HL-60 (cell line): ENCODE measurements around the gene RBBP4.
A peak's percentile ranks its signal among the peaks of the same experiment; 100 is the strongest.
"Not testable (repeated sequence)": the region's sequence is repeated elsewhere in the genome, so short reads cannot be mapped to it uniquely, and the experiment has no call there.

ENCODE experiments used
- DNase-seq, 2 experiments: peaks; one replicate each; pipeline ENCODE4 v3.0.0-alpha.2; 2010 to 2020; ENCODE audit warnings: low read depth in 1 of 2, low spot score in 1 of 2
- H3K27ac ChIP-seq: fragments of 250-450 bp; sonication (Bioruptor Pico); replicated peaks from 2 replicates; pipeline ENCODE4 v1.5.1; 2020; ENCODE audit warnings: mild to moderate bottlenecking, moderate library complexity
- H3K27me3 ChIP-seq: fragments of 250-450 bp; sonication (Bioruptor Pico); 2 replicates; pipeline ENCODE4 v1.5.1; 2021; ENCODE audit warnings: mild to moderate bottlenecking, moderate library complexity; ENCODE audit not compliant: insufficient read depth, poor library complexity, severe bottlenecking
- H3K4me3 ChIP-seq: replicated peaks from 2 replicates; pipeline ENCODE4 v1.5.1; 2011; ENCODE audit warnings: mild to moderate bottlenecking, control low read depth, low read length; ENCODE audit not compliant: insufficient read depth
- GABPA ChIP-seq: IDR thresholded peaks from 2 replicates; pipeline ENCODE4 v1.6.1; 2012; ENCODE audit warnings: low read depth
- POLR2AphosphoS5 ChIP-seq: IDR thresholded peaks from 2 replicates; pipeline ENCODE4 v1.6.1; 2012; ENCODE audit warnings: low read depth
- SPI1 ChIP-seq: IDR thresholded peaks from 2 replicates; pipeline ENCODE4 v1.6.1; 2012; ENCODE audit warnings: low read depth, mild to moderate bottlenecking, borderline replicate concordance
- TF ChIP-seq, protein P1 (sequence below): IDR thresholded peaks from one replicate; pipeline ENCODE4 v1.5.1; 2011; ENCODE audit warnings: low read length, control low read depth, inconsistent platforms; ENCODE audit not compliant: insufficient read depth
- TF ChIP-seq, protein P2 (sequence below): IDR thresholded peaks from 2 replicates; pipeline ENCODE4 v1.6.1; 2012; ENCODE audit warnings: low read depth; ENCODE audit not compliant: insufficient replicate concordance

The RBBP4 gene

DNA sequence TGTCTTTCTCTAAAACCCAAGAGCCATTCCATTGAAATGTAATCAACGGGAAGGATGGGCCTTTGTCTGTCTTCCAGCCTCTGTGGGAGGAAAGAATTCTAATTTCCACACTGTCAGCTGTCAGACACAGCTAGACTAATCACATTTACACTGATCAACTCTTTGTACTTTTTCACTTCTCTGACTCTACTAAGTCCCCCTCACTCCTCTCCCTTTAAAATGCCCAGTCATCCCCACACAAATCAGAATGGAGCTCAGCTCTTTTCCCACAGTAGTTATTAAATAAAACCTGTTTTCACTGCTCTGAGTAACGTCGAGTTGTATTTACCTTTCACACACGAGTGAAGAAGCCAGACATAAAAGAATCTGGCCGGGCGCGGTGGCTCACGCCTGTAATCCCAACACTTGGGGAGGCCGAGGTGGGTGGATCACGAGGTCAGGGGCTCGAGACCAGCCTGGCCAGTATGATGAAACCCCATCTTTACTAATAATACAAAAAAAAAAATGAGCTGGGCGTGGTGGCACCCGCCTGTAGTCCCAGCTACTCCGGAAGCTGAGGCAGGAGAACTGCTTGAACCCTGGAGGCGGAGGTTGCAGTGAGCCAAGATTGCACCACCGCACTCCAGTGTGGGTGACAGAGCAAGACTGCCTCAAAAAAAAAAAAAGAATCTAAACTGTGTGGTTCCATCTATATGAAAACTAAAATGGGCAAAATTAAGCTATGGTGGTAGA is 13.9 kb upstream of the RBBP4 start:
- no peak overlapping the region for H3K4me3 ChIP-seq
- no peak for TF ChIP-seq POLR2AphosphoS5
- no peak for TF ChIP-seq GABPA
- TF ChIP-seq, protein P1, sequence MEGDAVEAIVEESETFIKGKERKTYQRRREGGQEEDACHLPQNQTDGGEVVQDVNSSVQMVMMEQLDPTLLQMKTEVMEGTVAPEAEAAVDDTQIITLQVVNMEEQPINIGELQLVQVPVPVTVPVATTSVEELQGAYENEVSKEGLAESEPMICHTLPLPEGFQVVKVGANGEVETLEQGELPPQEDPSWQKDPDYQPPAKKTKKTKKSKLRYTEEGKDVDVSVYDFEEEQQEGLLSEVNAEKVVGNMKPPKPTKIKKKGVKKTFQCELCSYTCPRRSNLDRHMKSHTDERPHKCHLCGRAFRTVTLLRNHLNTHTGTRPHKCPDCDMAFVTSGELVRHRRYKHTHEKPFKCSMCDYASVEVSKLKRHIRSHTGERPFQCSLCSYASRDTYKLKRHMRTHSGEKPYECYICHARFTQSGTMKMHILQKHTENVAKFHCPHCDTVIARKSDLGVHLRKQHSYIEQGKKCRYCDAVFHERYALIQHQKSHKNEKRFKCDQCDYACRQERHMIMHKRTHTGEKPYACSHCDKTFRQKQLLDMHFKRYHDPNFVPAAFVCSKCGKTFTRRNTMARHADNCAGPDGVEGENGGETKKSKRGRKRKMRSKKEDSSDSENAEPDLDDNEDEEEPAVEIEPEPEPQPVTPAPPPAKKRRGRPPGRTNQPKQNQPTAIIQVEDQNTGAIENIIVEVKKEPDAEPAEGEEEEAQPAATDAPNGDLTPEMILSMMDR: no peak
- TF ChIP-seq, protein P2, sequence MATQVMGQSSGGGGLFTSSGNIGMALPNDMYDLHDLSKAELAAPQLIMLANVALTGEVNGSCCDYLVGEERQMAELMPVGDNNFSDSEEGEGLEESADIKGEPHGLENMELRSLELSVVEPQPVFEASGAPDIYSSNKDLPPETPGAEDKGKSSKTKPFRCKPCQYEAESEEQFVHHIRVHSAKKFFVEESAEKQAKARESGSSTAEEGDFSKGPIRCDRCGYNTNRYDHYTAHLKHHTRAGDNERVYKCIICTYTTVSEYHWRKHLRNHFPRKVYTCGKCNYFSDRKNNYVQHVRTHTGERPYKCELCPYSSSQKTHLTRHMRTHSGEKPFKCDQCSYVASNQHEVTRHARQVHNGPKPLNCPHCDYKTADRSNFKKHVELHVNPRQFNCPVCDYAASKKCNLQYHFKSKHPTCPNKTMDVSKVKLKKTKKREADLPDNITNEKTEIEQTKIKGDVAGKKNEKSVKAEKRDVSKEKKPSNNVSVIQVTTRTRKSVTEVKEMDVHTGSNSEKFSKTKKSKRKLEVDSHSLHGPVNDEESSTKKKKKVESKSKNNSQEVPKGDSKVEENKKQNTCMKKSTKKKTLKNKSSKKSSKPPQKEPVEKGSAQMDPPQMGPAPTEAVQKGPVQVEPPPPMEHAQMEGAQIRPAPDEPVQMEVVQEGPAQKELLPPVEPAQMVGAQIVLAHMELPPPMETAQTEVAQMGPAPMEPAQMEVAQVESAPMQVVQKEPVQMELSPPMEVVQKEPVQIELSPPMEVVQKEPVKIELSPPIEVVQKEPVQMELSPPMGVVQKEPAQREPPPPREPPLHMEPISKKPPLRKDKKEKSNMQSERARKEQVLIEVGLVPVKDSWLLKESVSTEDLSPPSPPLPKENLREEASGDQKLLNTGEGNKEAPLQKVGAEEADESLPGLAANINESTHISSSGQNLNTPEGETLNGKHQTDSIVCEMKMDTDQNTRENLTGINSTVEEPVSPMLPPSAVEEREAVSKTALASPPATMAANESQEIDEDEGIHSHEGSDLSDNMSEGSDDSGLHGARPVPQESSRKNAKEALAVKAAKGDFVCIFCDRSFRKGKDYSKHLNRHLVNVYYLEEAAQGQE: no peak
- TF ChIP-seq SPI1: no peak
- no peak overlapping the region; the same call in 1 of the 2 replicates for H3K27ac ChIP-seq
- peak in 1 of 2 experiments; percentile 72 for DNase-seq
- H3K27me3 ChIP-seq: no peaks in the 10 kb centered on the region

DNA sequence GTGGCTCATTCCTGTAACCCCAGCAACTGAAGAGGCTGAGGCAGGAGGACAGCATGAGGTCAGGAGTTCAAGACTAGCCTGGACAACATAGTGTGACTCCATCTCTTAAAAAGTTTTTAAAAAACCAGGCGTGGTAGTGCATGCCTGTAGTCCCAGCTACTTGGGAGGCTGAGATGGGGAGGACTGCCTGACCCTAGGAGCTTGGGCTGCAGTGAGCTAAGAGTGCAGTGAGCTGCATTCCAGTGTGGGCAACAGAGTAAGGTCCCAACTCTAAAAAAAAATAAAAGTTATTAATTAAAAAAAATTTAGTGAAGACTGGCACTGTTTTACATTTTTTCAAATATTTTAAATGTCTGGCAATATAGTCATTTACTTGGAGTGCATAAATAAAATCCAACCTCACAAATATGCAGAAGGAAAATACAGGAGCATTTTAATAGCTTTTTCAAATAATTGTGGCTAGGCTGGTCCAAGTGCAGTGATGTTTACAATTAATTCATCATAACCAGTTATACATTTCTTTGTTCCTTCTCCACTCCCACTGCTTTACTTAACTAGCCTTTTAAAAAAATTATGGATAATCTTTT is 11.4 kb upstream of the RBBP4 start:
- DNase-seq: no peak
- H3K27ac ChIP-seq: no peak overlapping the region
- TF ChIP-seq, protein P2: no peak
- TF ChIP-seq POLR2AphosphoS5 (no peak), SPI1 (no peak), GABPA (no peak)
- TF ChIP-seq, protein P1: no peak
- no peaks in the 10 kb centered on the region for H3K27me3 ChIP-seq
- H3K4me3 ChIP-seq: no peak overlapping the region

DNA sequence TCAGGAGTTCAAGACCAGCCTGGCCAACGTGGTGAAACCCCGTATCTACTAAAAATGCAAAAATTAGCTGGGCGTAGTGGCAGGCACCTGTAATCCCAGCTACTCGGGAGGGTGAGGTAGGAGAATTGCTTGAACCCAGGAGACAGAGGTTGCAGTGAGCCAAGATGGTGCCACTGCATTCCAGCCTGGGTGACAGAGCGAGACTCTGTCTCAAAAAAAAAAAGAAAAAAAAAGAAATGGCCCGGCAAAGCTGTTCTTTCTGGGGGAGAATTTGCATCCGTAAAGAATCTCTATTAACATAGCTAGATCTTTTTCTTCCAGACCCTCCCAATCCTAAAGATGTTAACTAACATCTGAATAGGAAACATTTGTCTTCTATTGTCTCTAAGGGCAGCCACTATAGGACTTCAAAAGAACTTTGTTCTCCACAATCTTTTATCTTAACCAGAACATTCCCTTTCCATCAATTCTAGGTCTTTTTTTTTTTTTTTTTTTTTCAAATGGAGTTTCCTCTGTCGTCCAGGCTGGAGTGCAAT is 8.6 kb upstream of the RBBP4 start:
- H3K4me3 ChIP-seq, DNase-seq, H3K27ac ChIP-seq, H3K27me3 ChIP-seq: not testable (repeated sequence)

DNA sequence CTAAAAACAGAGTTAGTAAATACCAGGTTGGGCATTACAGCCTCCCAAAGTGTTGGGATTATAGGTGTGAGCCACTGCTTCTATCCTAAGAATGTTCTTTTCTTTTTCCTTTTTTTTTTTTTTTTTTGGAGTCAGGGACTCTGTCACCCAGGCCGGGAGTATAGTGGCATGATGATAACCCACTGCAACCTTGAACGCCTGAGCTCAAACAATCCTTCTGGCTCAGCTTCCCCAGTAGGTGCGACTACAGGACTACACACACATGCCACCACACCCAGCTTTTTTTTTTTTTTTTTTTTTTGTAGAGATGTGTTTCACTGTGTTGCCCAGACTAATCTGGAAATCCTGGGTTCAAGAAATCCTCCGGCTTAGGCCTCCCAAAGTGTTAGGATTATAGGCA is 6.6 kb upstream of the RBBP4 start:
- no peak for DNase-seq
- no peak overlapping the region for H3K27ac ChIP-seq
- H3K27me3 ChIP-seq: no peaks in the 10 kb centered on the region
- TF ChIP-seq POLR2AphosphoS5 (no peak), SPI1 (no peak), GABPA (no peak)
- TF ChIP-seq, protein P1: no peak
- TF ChIP-seq, protein P2: no peak
- no peak overlapping the region for H3K4me3 ChIP-seq
